Retina (tissue), 1 donor: ENCODE measurements around the gene SPOCK1.
"Not testable (repeated sequence)": the region's sequence is repeated elsewhere in the genome, so short reads cannot be mapped to it uniquely, and the experiment has no call there.

Experiments used
- DNase-seq: peaks from one replicate; pipeline ENCODE4 v3.0.0-alpha.2; 2016

The SPOCK1 gene

GRCh38 chr5:137393196-137393993 lies 105.7 kb downstream of the SPOCK1 start:
- no peak for DNase-seq

DNA sequence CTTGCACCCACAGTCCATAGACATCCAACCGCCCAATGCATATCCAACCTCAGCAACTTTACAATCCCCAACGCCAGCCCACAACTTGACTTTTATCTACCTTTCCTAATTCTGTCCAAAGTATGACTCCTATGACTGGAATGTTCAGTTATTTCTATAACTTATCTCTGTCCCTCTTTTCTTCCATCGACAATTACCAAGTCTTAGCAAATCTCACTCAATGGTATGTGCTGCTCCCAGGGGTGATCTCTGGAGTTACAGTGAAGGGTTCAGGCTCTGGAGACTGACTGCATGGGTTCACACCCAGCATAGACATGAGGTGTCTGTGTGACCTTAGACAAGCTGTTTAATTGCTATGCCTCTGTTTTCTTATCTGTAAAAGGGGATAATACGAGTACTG lies 106.9 kb downstream of the SPOCK1 start:
- no peak for DNase-seq

- not testable (repeated sequence) for DNase-seq
Measured at GRCh38 chr5:137391044-137391443, 108.1 kb downstream of the SPOCK1 start.

DNA sequence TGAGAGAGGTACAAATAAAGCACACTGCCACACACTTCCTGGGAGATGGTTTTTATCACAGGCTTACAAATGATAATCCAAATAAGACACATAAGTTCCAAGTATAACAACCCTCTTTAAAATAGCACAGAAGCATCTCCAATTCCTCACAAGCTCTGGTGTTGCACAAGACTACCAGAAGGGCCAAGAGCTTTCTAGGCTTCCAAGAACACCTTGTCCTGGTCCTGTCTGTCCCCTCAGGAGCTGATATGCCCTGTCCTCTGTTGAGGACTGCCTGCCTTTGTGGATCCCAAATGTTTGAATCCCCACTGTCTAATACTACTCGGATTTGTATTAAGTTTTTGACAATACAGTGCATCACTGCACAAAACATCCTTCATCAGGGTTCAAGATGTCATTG lies 110.1 kb downstream of the SPOCK1 start:
- no peak for DNase-seq

DNA sequence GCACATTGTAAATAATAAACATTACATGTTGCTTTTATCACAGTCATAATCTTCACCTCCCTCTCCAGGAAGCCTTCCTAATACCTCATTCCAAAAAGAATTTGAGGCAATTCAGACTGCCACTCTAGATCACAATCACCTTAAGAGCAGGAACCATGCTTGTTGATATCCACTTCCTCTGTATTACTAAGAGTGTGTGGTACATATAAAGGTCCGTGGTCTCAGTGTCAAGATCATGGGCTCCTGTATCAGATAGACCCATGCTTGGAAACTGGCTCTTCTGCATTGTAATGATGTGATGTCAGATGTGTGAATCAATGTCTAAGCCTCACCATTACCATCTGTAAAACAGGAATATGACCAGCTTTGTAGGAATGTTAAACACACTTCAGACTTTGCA lies 114.1 kb downstream of the SPOCK1 start:
- no peak for DNase-seq

- DNase-seq, result no peak
Measured at GRCh38 chr5:137383909-137384308, 115.2 kb downstream of the SPOCK1 start.

GRCh38 chr5:137381555-137381954 lies 117.6 kb downstream of the SPOCK1 start:
- DNase-seq, result no peak

- DNase-seq, result no peak
Measured at GRCh38 chr5:137379555-137380286, 119.4 kb downstream of the SPOCK1 start.

DNA sequence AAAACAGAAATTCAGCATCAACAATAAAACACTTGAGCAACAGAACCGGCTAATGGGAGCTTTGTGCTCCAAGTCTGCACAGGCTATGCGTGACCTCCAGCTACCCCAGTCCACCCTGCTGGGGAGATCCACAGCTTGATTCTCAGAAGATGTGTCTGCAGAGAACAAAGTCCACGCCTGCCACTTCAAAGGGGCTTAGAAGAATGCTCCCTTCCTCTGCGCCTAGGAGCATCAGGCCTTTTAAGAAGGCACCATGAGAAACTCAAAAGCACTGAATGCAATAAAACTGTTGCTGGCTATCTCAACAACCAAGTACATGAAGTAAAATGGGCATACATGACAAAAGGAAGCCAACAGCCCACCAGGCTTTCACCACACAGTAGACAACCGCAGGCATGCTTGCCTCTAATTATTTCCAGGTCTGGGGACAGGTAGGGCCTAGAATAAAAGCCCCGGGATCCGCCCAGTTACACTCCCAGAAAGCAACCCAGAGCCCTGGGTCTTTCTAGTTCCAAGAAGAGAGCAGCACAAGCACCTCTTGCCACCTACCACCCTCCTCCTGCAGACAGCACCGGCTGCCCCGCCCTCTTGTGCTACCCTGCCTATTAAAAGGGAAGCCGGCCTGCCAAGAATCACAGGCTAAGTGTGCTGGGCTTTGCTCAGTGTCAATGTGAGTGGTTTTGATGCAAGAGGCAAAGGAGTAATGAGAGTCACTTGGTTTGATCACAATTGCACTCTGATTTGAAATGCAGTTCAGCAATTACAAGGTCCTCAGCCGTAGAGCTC lies 123.2 kb downstream of the SPOCK1 start:
- DNase-seq, result peak; percentile 22

DNA sequence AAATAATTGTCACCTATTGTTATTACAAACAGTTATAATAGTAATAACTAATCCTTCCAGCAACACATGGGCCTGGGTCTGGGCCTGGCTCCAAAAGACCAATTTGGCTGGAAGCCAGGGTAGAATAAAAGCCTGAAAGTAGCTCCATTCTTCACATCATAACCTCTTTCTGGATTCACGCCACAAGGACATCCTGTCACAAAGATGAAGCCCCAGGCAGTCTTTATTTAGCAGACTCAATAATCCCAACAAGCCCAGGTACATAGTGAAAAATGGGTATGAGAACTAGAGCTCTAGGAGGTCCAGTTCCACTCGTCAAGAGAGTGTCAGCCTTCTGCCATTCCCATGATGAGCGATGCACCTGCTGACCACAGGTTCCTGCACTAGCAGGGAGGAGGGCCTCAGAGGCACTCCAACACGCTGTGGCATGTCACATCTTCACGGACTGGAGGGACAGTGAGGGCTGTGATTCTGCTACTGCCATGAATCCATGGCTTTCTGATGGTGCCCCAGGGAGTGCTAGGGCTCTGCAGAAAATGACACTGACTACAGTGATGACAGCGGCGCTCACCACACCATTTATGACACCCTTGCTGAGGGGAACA lies 124.9 kb downstream of the SPOCK1 start:
- DNase-seq, result peak; percentile 36

DNA sequence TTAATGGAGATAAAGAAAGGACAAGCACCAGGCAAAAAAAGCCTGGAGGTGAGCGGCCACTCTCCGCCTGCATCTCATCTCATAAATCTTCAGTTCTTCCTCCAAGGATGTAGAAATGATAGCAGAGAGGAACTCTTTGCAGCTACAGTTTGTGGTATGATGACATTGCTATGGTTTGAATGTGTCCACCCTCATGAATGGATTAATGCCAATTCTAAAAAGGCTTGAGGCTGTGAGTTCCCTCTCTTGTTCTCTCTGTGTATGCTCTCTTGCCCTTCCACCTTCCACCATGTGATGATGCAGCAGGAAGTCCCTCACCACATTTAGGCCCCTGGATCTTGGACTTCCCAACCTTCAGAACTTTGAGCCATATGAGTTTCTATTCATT lies 126.4 kb downstream of the SPOCK1 start:
- DNase-seq, result no peak

DNA sequence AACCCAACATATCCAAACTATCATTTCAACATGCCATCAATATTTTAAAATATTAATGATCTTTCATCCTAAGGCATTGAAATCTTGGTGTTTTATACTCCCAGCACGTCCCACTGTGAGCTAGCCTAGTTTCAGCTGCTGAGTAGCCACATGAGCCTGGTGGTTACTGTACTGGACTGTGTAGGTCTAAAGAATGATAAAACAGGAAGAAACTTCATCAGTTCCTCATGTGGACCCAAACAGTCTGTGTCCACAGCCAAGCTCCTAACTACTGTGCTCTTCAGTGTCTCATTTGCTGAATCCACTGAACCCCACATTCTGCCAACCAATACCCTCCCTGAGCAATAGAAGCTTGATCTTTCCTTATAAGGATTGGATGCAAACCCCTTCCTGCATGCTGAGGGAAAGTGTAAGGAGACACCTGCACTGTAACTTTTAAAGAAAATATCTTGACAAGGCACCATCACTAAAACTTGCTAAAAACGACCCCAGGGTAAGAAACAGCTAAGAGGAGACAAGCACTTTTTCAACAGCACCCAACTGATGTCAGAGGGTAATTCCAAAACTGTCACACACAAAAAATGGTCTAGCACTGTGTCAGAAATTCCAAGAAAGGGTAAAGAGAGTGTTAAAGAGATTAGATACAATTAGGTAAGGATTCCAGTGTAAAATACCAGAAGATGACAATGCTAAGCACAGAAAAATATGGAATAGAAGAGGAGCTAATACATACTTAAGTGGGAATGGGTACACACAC lies 126.9 kb downstream of the SPOCK1 start:
- no peak for DNase-seq

GRCh38 chr5:137370096-137371071 lies 128.7 kb downstream of the SPOCK1 start:
- peak; percentile 71 for DNase-seq

DNA sequence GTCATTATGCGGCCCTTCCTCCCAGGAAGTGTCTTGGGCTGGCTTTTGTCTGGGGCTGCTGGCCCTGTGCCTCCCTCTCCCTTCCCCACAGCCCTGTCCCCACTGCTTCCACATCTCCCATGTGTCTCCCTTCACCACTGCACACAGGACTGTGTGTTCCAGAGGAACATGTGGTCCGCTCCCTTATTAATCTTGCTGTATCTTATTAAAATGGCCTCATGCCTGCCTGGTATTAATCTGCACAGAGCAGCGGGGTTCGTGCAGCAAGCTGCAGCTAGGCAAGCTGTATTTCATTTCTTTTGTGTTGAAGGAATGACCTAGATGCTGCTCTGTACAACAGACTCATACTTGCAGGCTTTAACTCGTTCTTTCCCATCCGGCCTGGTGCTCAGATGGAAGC lies 130.5 kb downstream of the SPOCK1 start:
- no peak for DNase-seq

- DNase-seq, result no peak
Measured at GRCh38 chr5:137367951-137368350, 131.2 kb downstream of the SPOCK1 start.

- no peak for DNase-seq
Measured at GRCh38 chr5:137366526-137366925, 132.6 kb downstream of the SPOCK1 start.

- no peak for DNase-seq
Measured at GRCh38 chr5:137365126-137365865, 133.8 kb downstream of the SPOCK1 start.

- DNase-seq, result no peak
Measured at GRCh38 chr5:137361280-137361679, 137.8 kb downstream of the SPOCK1 start.

DNA sequence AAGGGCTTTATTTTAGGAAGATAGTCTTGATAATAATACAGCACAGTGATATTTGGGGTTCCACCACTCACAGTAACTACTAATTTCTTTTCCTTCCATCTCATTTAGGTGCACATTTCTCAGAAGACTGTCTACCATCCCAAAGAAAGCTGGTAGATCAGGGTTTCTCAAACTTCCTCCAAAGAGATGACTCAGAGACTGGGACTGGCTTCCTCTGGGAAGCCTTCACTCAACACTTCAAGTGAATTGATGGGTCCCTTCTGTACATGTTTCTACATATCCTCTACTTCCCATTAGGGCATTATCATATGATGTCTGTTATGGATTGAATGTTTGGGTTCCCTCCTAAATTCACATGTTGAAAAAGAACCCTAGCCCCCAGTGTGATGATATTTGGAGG lies 138.5 kb downstream of the SPOCK1 start:
- DNase-seq, result no peak

DNA sequence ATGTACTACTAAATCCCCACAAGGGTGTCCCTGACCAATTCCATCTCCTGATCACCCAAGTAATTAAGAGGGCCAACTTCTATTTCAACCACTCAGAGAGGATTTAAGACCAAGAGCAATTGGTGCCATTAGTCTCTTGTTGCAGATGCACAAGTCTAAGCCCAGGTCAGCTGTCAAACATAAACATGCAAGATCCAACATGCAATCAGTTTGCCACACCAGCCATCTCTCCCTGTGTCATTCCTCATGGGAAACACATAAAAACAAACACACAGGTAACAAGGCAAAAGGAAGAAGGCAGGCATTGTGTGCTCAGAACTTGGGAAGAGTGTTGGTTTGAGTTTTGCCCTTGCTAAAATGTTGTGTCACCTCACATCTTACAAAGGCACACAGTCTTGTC lies 139.2 kb downstream of the SPOCK1 start:
- no peak for DNase-seq
